ENCODE data around the gene TMEM236. TPM values are rescaled to one million over a fixed set of nuclear protein-coding genes. Genes with fewer than 3 reads are reported as not detected.

The TMEM236 gene
- total and polyA plus RNA-seq, 2 of the 4 experiments (the other 2 are of a cell fraction), result not detected

GRCh38 chr10:17835688-17836087 lies 83.7 kb downstream of the TMEM236 start:
- H3K4me2 ChIP-seq (ENCODE audit: low read depth, low read length), result peak overlapping the region; percentile 0
- CTCF ChIA-PET, result no interaction called here

More at GRCh38 chr10:17835688-17836087, 83.7 kb downstream of the TMEM236 start:
- Histone ChIP-seq H3K27ac (ENCODE audit: insufficient read depth, low read length) (no peak overlapping the region), H3K9ac (ENCODE audit: low read depth, low read length) (no peak overlapping the region), H4K5ac (ENCODE audit: low read depth, low read length) (no peak overlapping the region), H4K8ac (ENCODE audit: low read depth in 2 of 2, low read length in 2 of 2) (peak overlapping the region in 1 of 2 experiments; percentile 29; a peak in 2 of 4 replicates), H3K9me3 (ENCODE audit: control insufficient read depth, insufficient read depth, low read length) (no peaks in the 10 kb centered on the region), H2BK20ac (ENCODE audit: low read depth, low read length) (peak overlapping the region; percentile 42), H3K9me1 (ENCODE audit: insufficient read depth, low read length) (0 out of 2 replicates have a peak, but pooled peaks cover 6% of the 10 kb centered on the region), H4K20me1 (ENCODE audit: insufficient read depth, low read length) (no peaks in the 10 kb centered on the region), H3K56ac (ENCODE audit: extremely low read depth, insufficient read depth, low read length) (no peak overlapping the region), H2BK15ac (ENCODE audit: low read depth, low read length) (peak overlapping the region; percentile 40; the same call in 1 of the 3 replicates), H3K14ac (replicated peaks; ENCODE audit: low read depth, low read length) (no peak overlapping the region), H3K36me3 (ENCODE audit: control insufficient read depth, insufficient read depth, low read length) (no peaks in the 10 kb centered on the region), H2BK5ac (ENCODE audit: low read depth, low read length, poor library complexity, severe bottlenecking) (no peak overlapping the region), H3K23ac (ENCODE audit: low read depth, low read length) (no peak overlapping the region), H2AFZ (replicated peaks; ENCODE audit: low read length, poor library complexity) (no peak overlapping the region), H3K18ac (ENCODE audit: low read depth, low read length) (no peak overlapping the region), H2AK9ac (replicated peaks; ENCODE audit: low read depth, low read length, poor library complexity) (peak overlapping the region; percentile 18), H3K79me1 (ENCODE audit: low read depth in 1 of 2, low read length in 2 of 2) (no peaks in the 10 kb centered on the region), H2AK5ac (ENCODE audit: low read depth, low read length) (peak overlapping the region; percentile 7; the same call in 1 of the 2 replicates), H3K4me1 (ENCODE audit: control insufficient read depth, insufficient read depth, low read length) (peaks cover 6% of the 10 kb centered on the region), H2BK120ac (ENCODE audit: low read depth, low read length) (no peak overlapping the region), H3K4me3 (ENCODE audit: insufficient read depth, low read depth, low read length) (no peak overlapping the region), H4K91ac (ENCODE audit: insufficient read depth, low read depth, low read length) (no peak overlapping the region), H3K27me3 (ENCODE audit: control insufficient read depth, insufficient read depth, low read length) (no peaks in the 10 kb centered on the region), H3K4ac (ENCODE audit: low read depth, low read length) (no peak overlapping the region; the same call in 1 of the 2 replicates)
- no CpG with 5 or more reads among the region's 1 CpG for WGBS, 2 experiments (ENCODE audit: extremely low coverage in 2 of 2, insufficient read length in 1 of 2)
- ATAC-seq (ENCODE audit: low read depth), result peak; percentile 87
- dilution Hi-C loops (cut with HindIII; ENCODE audit: low sequenced_read_pairs, unreplicated experiment), result no loop called here
- intact Hi-C loops (cut with micrococcal nuclease), result no loop called here
- in situ Hi-C loops (cut with MboI; ENCODE audit: low sequenced_read_pairs), result no loop called here
- POLR2A ChIA-PET (ENCODE audit: unreplicated experiment), result no interaction called here
- BruUV-seq (replicated peaks), result no TSS peak
- DNase-seq, result peak; percentile 91
- no peak for TF ChIP-seq RAD21 (IDR thresholded peaks at IDR 0.05; ENCODE audit: low read length)
- TF ChIP-seq USF2 (IDR thresholded peaks at IDR 0.05; ENCODE audit: low read depth, low read length), result no peak
- no peak for TF ChIP-seq CTCF (conservative IDR thresholded peaks at IDR 0.05; ENCODE audit: low read depth, low read length)
- no peak for TF ChIP-seq BHLHE40 (IDR thresholded peaks at IDR 0.05; ENCODE audit: low read depth, low read length)
- no peak for TF ChIP-seq SMC3 (IDR thresholded peaks at IDR 0.05; ENCODE audit: low read depth, low read length)
- TF ChIP-seq CEBPB (IDR thresholded peaks at IDR 0.05; ENCODE audit: low read depth, low read length), result no peak
- TF ChIP-seq MXI1 (IDR thresholded peaks at IDR 0.05; ENCODE audit: borderline replicate concordance, low read depth, low read length), result no peak
- no peak for TF ChIP-seq CHD1 (IDR thresholded peaks at IDR 0.05; ENCODE audit: low read depth, low read length)
- no peak for TF ChIP-seq POLR2A (IDR thresholded peaks at IDR 0.05; ENCODE audit: low read depth, low read length)
- no peak for TF ChIP-seq RFX5 (IDR thresholded peaks at IDR 0.05; ENCODE audit: low read depth, low read length)
- TF ChIP-seq MAFK (IDR thresholded peaks at IDR 0.05; ENCODE audit: low read depth, low read length), result peak; percentile 28; the same call in 1 of the 2 replicates
- TF ChIP-seq RCOR1 (IDR thresholded peaks at IDR 0.05; ENCODE audit: insufficient replicate concordance, low read length), result no peak
- peak; percentile 43; the same call in 1 of the 2 replicates for TF ChIP-seq FOS (IDR thresholded peaks at IDR 0.05; ENCODE audit: low read depth, low read length)
- TF ChIP-seq NFE2L2 (IDR thresholded peaks at IDR 0.05; ENCODE audit: low read depth, low read length), result no peak
- TF ChIP-seq, protein P1, sequence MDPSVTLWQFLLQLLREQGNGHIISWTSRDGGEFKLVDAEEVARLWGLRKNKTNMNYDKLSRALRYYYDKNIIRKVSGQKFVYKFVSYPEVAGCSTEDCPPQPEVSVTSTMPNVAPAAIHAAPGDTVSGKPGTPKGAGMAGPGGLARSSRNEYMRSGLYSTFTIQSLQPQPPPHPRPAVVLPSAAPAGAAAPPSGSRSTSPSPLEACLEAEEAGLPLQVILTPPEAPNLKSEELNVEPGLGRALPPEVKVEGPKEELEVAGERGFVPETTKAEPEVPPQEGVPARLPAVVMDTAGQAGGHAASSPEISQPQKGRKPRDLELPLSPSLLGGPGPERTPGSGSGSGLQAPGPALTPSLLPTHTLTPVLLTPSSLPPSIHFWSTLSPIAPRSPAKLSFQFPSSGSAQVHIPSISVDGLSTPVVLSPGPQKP (IDR thresholded peaks at IDR 0.05; ENCODE audit: borderline replicate concordance, low read depth, low read length), result no peak
